CD14-positive monocyte (primary cell): ENCODE measurements around the gene GOLGA3. TPM values are rescaled to one million over a fixed set of nuclear protein-coding genes. Genes with fewer than 3 reads are reported as not detected.

Experiments
- DNase-seq, 3 donors: peaks; one replicate each; pipeline ENCODE4 v3.0.0-alpha.2; 2011 to 2022
- H2AFZ ChIP-seq: 2 replicates; pipeline ENCODE4 v1.6.0; 2012; ENCODE audit warnings: mild to moderate bottlenecking, low read depth, low read length, inconsistent platforms; ENCODE audit not compliant: insufficient read depth, poor library complexity, severe bottlenecking
- H3K27ac ChIP-seq, 2 donors: 1 replicate in 1 of 2; 2 replicates in 1 of 2; pipeline ENCODE4 v1.5.1; 2012 to 2013; ENCODE audit warnings: low read length in 2 of 2, control low read depth in 1 of 2, inconsistent platforms in 1 of 2, low read depth in 1 of 2, mild to moderate bottlenecking in 1 of 2
- H3K27me3 ChIP-seq, 2 donors: one replicate each; pipeline versions ENCODE4 v1.6.0 to v1.6.1; 2011 to 2013; ENCODE audit warnings: low read length in 2 of 2; ENCODE audit not compliant: control insufficient read depth in 2 of 2, insufficient read depth in 2 of 2
- H3K36me3 ChIP-seq, 2 donors: replicated peaks in 1 of 2; 1 replicate in 1 of 2; 2 replicates in 1 of 2; pipeline versions ENCODE4 v1.5.1 to v1.6.1; 2012 to 2013; ENCODE audit warnings: low read length in 2 of 2, control low read depth in 1 of 2, inconsistent platforms in 1 of 2, mild to moderate bottlenecking in 1 of 2; ENCODE audit not compliant: insufficient read depth in 2 of 2, control insufficient read depth in 1 of 2
- H3K4me1 ChIP-seq, 2 donors: 1 replicate in 1 of 2; 2 replicates in 1 of 2; pipeline versions ENCODE4 v1.5.1 to v1.6.1; 2012 to 2013; ENCODE audit warnings: low read length in 2 of 2, control low read depth in 1 of 2, inconsistent platforms in 1 of 2, mild to moderate bottlenecking in 1 of 2, moderate library complexity in 1 of 2; ENCODE audit not compliant: insufficient read depth in 2 of 2, control insufficient read depth in 1 of 2
- H3K4me2 ChIP-seq: replicated peaks from 2 replicates; pipeline ENCODE3; 2012; ENCODE audit warnings: low read length, moderate library complexity, mild to moderate bottlenecking; ENCODE audit not compliant: poor library complexity, severe bottlenecking; ENCODE audit errors: extremely low read depth
- H3K4me3 ChIP-seq, 3 experiments: fragments of 200-600 bp in 1 of 3; sonication (generic) in 1 of 3; replicated peaks in 1 of 3; 1 replicate in 2 of 3; 2 replicates in 1 of 3; pipeline ENCODE4 v1.5.1; 2011 to 2013; ENCODE audit warnings: low read length in 3 of 3, mild to moderate bottlenecking in 3 of 3, control low read depth in 2 of 3, low read depth in 2 of 3, inconsistent platforms in 1 of 3, moderate library complexity in 1 of 3
- H3K79me2 ChIP-seq: 2 replicates; pipeline ENCODE4 v1.6.0; 2012; ENCODE audit warnings: mild to moderate bottlenecking, control low read depth, inconsistent platforms, low read length, moderate library complexity; ENCODE audit not compliant: insufficient read depth
- H3K9ac ChIP-seq: 2 replicates; pipeline ENCODE4 v1.6.0; 2017; ENCODE audit warnings: low read length, mild to moderate bottlenecking; ENCODE audit not compliant: insufficient read depth, poor library complexity, severe bottlenecking
- H3K9me3 ChIP-seq, 2 donors: replicated peaks in 1 of 2; 1 replicate in 1 of 2; 2 replicates in 1 of 2; pipeline versions ENCODE4 v1.5.1 to v1.6.1; 2012 to 2013; ENCODE audit warnings: low read length in 2 of 2, control low read depth in 1 of 2; ENCODE audit not compliant: control insufficient read depth in 1 of 2, insufficient read depth in 1 of 2
- H4K20me1 ChIP-seq: 2 replicates; pipeline ENCODE4 v1.6.0; 2012; ENCODE audit warnings: mild to moderate bottlenecking, low read length, control low read depth, moderate library complexity; ENCODE audit not compliant: insufficient read depth
- H3K27ac Mint-ChIP-seq, 7 donors: one replicate each; pipeline ENCODE4 v1.8.0; 2020; ENCODE audit warnings: mild to moderate bottlenecking in 7 of 7, mixed read lengths in 7 of 7, moderate library complexity in 6 of 7, inconsistent platforms in 2 of 7
- H3K27me3 Mint-ChIP-seq, 3 donors: one replicate each; pipeline ENCODE4 v1.8.0; 2021 to 2022; ENCODE audit warnings: low read depth in 3 of 3, mild to moderate bottlenecking in 3 of 3, mixed read lengths in 3 of 3, moderate library complexity in 3 of 3, inconsistent platforms in 1 of 3
- H3K36me3 Mint-ChIP-seq, 2 donors: one replicate each; pipeline ENCODE4 v1.8.0; 2020; ENCODE audit warnings: mixed read lengths in 2 of 2, inconsistent platforms in 1 of 2, mild to moderate bottlenecking in 1 of 2
- H3K4me1 Mint-ChIP-seq: one replicate; pipeline ENCODE4 v1.8.0; 2020; ENCODE audit warnings: mild to moderate bottlenecking, mixed read lengths
- H3K4me3 Mint-ChIP-seq, 2 donors: one replicate each; pipeline ENCODE4 v1.8.0; 2020; ENCODE audit warnings: mild to moderate bottlenecking in 2 of 2, mixed read lengths in 2 of 2, moderate library complexity in 1 of 2
- H3K9me3 Mint-ChIP-seq, 7 donors: one replicate each; pipeline ENCODE4 v1.8.0; 2020 to 2022; ENCODE audit warnings: mixed read lengths in 7 of 7, mild to moderate bottlenecking in 6 of 7, moderate library complexity in 6 of 7, inconsistent platforms in 2 of 7
- WGBS: methylation state at CpG from one replicate; pipeline ENCODE4 v1.1.5; 2013; ENCODE audit warnings: missing lambda C conversion rate; ENCODE audit not compliant: insufficient coverage; 5-methylcytosine and 5-hydroxymethylcytosine counted together
- intact Hi-C, 2 donors: fragments of 100-400 bp; cut with micrococcal nuclease; formaldehyde crosslinking; loops; one replicate each; pipeline versions ENCODE4 v1.15.0 to v1.15.1; 2023
- polyA plus RNA-seq, 3 donors: library from polyadenylated mRNA; depleted of rRNA in 1 of 3; unstranded in 2 of 3; stranded (reverse) in 1 of 3; fragments of 300-500 nt in 2 of 3; fragments of >200 nt in 1 of 3; fragmentation: Illumina TruSeq in 2 of 3; gene quantifications; 1 replicate in 2 of 3; 2 replicates in 1 of 3; pipeline ENCODE4 v1.2.3, GENCODE V29; 2012 to 2021
- TF ChIP-seq, protein P1 (sequence below): fragments of 200-600 bp; IDR thresholded peaks from one replicate; pipeline ENCODE4 v1.8.0; 2022; ENCODE audit warnings: antibody characterized with exemption, mild to moderate bottlenecking

GOLGA3 gene
- polyA plus RNA-seq, 3 donors = 1.2 to 12.0 (median 2.4) TPM

DNA sequence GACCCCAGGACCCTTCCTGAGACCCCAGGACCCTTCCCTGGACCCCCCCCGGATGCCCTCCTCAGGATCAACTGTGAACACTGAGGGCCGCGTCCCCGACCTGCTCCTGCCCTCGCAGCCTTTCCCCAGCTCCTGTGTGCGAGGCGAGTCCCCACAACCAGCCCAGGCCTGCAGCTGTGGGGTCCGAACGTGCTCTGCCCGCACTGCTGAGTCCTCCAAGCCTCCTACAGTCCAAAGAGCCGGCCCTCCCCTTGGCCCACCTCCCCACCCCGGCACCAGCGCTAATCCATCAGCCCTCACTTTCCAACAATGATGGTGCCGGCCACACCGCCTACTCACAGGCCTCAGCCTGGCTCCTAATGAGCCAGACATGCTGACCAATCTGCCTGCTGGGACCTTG, 40.8 kb downstream of the GOLGA3 start:
- Histone ChIP-seq H2AFZ (no peak overlapping the region), H3K9me3 (no peaks in the 10 kb centered on the region), H3K79me2 (no peaks in the 10 kb centered on the region), H3K4me2 (no peak overlapping the region), H4K20me1 (no peaks in the 10 kb centered on the region), H3K27ac (no peak overlapping the region), H3K4me1 (no peaks in the 10 kb centered on the region), H3K27me3 (no peaks in the 10 kb centered on the region), H3K4me3 (no peak overlapping the region), H3K36me3 (peaks cover 68 to 88% of the 10 kb centered on the region in 2 donors), H3K9ac (no peak overlapping the region)
- peak overlapping the region in 5 of 7 donors; percentile 36 to 80 (median 61) for H3K27ac Mint-ChIP-seq
- TF ChIP-seq, protein P1, sequence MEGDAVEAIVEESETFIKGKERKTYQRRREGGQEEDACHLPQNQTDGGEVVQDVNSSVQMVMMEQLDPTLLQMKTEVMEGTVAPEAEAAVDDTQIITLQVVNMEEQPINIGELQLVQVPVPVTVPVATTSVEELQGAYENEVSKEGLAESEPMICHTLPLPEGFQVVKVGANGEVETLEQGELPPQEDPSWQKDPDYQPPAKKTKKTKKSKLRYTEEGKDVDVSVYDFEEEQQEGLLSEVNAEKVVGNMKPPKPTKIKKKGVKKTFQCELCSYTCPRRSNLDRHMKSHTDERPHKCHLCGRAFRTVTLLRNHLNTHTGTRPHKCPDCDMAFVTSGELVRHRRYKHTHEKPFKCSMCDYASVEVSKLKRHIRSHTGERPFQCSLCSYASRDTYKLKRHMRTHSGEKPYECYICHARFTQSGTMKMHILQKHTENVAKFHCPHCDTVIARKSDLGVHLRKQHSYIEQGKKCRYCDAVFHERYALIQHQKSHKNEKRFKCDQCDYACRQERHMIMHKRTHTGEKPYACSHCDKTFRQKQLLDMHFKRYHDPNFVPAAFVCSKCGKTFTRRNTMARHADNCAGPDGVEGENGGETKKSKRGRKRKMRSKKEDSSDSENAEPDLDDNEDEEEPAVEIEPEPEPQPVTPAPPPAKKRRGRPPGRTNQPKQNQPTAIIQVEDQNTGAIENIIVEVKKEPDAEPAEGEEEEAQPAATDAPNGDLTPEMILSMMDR = no peak
- intact Hi-C loops = no loop called here
- DNase-seq = no peak
- H3K4me3 Mint-ChIP-seq = no peak overlapping the region
- H3K4me1 Mint-ChIP-seq = no peaks in the 10 kb centered on the region
- peaks cover 67 to 90% of the 10 kb centered on the region in 2 donors for H3K36me3 Mint-ChIP-seq
- 91% methylated on average over 12 of the region's 15 CpGs for WGBS
- H3K27me3 Mint-ChIP-seq = peaks cover 0 to 2% (median 0%) of the 10 kb centered on the region in 3 donors
- H3K9me3 Mint-ChIP-seq = peaks cover 0 to 3% (median 0%) of the 10 kb centered on the region in 7 donors

DNA sequence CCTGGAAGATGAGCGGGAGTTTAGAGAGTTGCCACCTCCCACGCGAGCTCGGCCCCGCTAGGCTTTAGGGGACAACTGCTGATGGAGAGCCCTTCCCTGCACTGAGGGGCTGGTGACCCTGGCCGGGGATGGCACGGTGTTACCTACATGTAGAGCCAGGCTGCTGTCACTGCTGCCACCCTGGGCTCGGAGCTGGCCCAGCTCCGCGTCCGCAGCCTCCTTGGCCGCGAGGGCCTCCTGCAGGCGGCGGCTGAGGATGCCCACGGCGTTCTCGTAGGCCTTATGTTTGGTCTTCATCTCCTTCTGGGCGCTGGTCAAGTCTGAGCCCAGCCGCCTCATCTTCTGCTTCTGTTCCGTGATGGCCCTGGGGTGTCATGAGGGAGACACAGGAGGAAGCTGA, 42.5 kb downstream of the GOLGA3 start:
- H3K9ac ChIP-seq = no peak overlapping the region
- Mint-ChIP-seq H3K27ac (peak overlapping the region in 3 of 7 donors; percentile 7 to 76 (median 37)), H3K4me3 (no peak overlapping the region), H3K4me1 (no peaks in the 10 kb centered on the region), H3K9me3 (peaks cover 0 to 3% (median 0%) of the 10 kb centered on the region in 7 donors), H3K36me3 (peaks cover 79 to 95% of the 10 kb centered on the region in 2 donors), H3K27me3 (peaks cover 0 to 2% (median 0%) of the 10 kb centered on the region in 3 donors)
- no peak for DNase-seq
- peaks cover 79 to 90% of the 10 kb centered on the region in 2 donors for H3K36me3 ChIP-seq
- intact Hi-C loops = no loop called here
- H3K27me3 ChIP-seq = no peaks in the 10 kb centered on the region
- H3K79me2 ChIP-seq = no peaks in the 10 kb centered on the region
- H3K4me3 ChIP-seq = no peak overlapping the region
- H3K4me2 ChIP-seq = no peak overlapping the region
- no peak overlapping the region for H3K27ac ChIP-seq
- H4K20me1 ChIP-seq = no peaks in the 10 kb centered on the region
- WGBS = 95% methylated on average over 20 of the region's 21 CpGs
- H2AFZ ChIP-seq = no peak overlapping the region
- no peaks in the 10 kb centered on the region for H3K9me3 ChIP-seq
- H3K4me1 ChIP-seq = no peaks in the 10 kb centered on the region
- TF ChIP-seq, protein P1 = no peak
